PC-3 (cell line): ENCODE measurements around the gene CEACAM6.

Experiments used
- EZH2phosphoT487 ChIP-seq: fragments of 300-600 bp; sonication (generic); IDR thresholded peaks from 2 replicates; pipeline ENCODE4 v1.6.1; 2018; ENCODE audit warnings: mild to moderate bottlenecking, antibody characterized with exemption, low read length, borderline replicate concordance
- TF ChIP-seq, protein P1 (sequence below): fragments of 300-600 bp; sonication (generic); conservative IDR thresholded peaks from 2 replicates; pipeline ENCODE4 v1.5.1; 2017; ENCODE audit warnings: antibody characterized with exemption, low read depth, mild to moderate bottlenecking, low read length

DNA sequence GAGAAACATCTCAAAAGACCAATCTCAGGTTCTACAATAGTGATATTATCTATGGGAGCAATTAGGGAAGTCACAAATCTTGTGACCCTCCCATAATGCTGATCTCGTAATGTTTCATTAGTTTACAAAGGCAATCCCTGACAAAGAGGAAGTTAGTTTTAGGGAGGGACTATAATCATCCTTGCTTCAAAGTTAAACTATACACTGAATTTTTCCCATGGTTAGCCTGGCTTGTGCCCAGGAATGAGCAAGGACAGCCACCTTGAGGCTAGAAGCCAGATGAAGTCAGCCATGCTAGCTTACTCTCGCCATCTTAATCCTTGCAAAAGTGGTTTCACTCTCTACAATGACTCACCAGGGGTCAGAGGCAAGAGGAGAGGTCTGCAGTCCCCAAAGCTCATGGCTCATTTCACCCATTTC is 46.5 kb downstream of the CEACAM6 start:
- TF ChIP-seq, protein P1, sequence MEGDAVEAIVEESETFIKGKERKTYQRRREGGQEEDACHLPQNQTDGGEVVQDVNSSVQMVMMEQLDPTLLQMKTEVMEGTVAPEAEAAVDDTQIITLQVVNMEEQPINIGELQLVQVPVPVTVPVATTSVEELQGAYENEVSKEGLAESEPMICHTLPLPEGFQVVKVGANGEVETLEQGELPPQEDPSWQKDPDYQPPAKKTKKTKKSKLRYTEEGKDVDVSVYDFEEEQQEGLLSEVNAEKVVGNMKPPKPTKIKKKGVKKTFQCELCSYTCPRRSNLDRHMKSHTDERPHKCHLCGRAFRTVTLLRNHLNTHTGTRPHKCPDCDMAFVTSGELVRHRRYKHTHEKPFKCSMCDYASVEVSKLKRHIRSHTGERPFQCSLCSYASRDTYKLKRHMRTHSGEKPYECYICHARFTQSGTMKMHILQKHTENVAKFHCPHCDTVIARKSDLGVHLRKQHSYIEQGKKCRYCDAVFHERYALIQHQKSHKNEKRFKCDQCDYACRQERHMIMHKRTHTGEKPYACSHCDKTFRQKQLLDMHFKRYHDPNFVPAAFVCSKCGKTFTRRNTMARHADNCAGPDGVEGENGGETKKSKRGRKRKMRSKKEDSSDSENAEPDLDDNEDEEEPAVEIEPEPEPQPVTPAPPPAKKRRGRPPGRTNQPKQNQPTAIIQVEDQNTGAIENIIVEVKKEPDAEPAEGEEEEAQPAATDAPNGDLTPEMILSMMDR: no peak
- TF ChIP-seq EZH2phosphoT487: no peak
